C4-2B (cell line): ENCODE data around the gene MPP2.
"Not testable (repeated sequence)": the region's sequence is repeated elsewhere in the genome, so short reads cannot be mapped to it uniquely, and the experiment has no call there.

Experiments
- H3K27ac ChIP-seq: fragments of 450-650 bp; 2 replicates; pipeline ENCODE4 v1.5.1; 2017
- ZFX ChIP-seq: fragments of 450-650 bp; IDR thresholded peaks from 2 replicates; pipeline ENCODE4 v1.6.1; 2017
- TF ChIP-seq, protein P1 (sequence below): fragments of 450-650 bp; conservative IDR thresholded peaks from 2 replicates; pipeline ENCODE4 v1.5.1; 2017; ENCODE audit warnings: mild to moderate bottlenecking

Gene MPP2

DNA sequence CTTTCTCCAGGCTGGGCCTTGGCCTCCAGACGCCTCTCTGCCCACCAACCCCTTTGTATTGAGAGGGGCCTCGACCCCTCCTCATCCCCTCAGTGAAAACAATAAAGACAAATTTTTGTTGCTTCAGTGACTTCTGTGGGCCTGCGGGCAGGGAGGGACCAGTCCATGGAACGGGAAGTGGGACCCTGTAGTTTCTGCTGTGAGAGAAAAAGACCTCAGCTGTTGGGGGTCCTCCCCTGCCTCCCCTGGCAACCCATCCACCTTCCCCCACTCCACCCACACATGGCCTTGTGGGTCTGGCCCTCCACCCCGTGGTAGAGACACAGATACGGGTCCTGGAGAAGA lies 31.5 kb upstream of the MPP2 start:
- peak overlapping the region; percentile 59; the same call in 1 of the 2 replicates for H3K27ac ChIP-seq
- no peak for TF ChIP-seq ZFX

DNA sequence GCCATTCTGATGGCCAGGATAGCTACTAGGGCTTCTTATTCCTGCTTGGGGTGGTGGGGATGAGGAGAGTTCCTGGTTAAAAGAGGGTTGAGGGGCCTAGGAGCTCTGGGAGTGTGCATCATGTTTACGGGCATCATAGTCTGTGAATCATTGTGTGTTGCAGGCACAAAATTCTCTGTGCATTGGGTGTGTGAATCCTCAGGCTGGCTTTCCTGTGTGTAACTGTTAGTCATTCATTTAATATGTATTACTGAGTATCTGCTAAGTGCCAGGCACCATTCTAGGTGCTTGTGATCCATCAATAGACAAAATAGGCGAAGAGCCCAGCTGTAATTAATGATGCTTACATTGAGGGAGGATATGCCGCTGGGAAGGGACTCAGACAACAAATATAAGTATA lies 29.1 kb upstream of the MPP2 start:
- TF ChIP-seq ZFX, result no peak
- TF ChIP-seq, protein P1, sequence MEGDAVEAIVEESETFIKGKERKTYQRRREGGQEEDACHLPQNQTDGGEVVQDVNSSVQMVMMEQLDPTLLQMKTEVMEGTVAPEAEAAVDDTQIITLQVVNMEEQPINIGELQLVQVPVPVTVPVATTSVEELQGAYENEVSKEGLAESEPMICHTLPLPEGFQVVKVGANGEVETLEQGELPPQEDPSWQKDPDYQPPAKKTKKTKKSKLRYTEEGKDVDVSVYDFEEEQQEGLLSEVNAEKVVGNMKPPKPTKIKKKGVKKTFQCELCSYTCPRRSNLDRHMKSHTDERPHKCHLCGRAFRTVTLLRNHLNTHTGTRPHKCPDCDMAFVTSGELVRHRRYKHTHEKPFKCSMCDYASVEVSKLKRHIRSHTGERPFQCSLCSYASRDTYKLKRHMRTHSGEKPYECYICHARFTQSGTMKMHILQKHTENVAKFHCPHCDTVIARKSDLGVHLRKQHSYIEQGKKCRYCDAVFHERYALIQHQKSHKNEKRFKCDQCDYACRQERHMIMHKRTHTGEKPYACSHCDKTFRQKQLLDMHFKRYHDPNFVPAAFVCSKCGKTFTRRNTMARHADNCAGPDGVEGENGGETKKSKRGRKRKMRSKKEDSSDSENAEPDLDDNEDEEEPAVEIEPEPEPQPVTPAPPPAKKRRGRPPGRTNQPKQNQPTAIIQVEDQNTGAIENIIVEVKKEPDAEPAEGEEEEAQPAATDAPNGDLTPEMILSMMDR, result no peak

DNA sequence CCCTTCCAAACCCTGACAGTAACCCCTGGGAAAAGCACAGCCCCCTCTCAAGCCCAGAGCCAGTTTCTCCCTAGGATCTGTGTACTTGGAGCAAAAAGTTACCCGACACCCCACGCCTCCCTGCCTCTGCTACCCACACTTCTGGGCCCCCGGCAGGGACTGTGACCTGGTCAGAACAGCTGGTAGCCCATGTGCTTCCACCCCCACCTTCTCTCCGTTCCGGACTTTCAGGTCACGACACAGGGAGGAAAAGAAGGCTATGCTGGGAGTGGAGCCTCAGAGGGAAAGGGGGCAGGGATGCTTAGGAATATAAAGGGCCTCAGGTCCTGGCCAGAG lies 28.6 kb upstream of the MPP2 start:
- TF ChIP-seq ZFX, result no peak
- TF ChIP-seq, protein P1, result no peak
- no peak overlapping the region for H3K27ac ChIP-seq

More for the DNA sequence above, 29.1 kb upstream of the MPP2 start:
- H3K27ac ChIP-seq, result no peak overlapping the region

DNA sequence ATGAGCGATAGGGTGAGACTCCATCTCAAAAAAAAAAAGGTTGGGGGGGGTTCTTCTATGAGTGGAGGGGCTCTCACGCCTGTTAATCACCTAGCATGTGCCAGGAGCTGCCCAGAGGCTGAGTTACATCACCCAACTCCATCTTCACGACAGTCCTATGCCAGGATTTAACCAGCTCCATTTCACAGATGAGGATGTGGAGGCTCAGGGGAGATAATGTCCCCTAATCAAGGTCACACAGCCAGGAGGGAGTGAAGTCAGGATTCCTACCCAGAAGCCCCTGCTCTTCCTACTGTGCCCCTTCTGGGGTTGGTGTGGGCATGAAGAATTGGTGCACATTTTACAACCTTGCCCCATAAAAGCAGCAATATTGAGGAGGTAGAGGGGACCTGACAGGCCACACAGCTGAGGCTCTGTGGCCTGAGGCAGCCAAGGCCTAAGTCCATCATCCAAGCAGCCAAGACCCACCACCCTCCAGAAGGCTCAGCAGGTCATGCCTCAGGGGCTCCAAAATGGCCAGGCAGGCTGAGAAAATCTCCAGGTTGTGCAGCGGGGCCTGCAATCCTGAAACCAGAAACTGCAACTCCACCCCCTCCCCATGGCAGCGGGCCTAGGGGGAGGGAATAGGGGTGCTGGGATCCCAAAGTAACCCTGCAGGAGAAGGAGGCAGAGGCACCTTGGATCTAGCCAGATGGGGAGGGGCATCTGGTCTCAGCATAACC lies 28.0 kb upstream of the MPP2 start:
- H3K27ac ChIP-seq, result no peak overlapping the region
- TF ChIP-seq ZFX, result no peak
- TF ChIP-seq, protein P1, result no peak

DNA sequence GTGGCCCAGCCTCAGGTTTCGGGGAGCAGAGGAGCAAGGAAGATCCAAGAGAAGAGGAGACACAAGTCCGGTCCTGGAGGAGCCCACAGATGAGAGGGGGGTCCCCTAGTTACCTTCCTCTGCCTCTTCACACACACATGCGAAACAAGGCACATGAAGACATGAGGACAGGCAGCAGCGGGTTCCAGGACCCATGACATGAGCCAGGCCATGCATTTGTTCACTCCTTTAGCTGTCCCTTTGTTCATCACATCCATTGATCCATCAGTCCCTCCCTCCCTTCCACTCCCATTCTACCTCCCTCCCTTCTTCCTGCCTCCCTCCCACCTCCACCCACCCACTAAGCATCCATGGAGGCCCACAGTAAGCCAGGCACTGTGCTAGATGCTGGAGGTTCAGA lies 25.6 kb upstream of the MPP2 start:
- no peak overlapping the region for H3K27ac ChIP-seq
- TF ChIP-seq, protein P1, result no peak
- TF ChIP-seq ZFX, result no peak

DNA sequence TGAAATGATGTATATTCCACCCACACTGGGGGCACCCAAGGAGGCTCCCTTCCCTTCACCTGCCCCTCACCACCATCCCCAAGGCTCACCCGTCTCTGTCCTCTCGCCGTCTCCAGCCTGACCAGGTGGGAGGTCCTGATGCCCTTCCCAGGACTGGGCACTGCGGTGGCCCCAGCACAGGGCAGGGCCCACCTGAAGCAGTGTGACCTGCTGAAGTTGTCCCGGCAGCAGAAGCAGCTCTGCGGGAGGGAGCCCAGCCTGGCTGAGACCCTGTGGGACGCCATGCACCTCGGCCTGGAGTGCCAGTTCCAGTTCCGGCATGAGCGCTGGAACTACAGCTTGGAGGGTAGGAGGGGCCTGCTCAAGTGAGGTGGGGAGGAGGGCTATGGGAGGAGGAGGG lies 25.0 kb upstream of the MPP2 start:
- no peak overlapping the region for H3K27ac ChIP-seq
- TF ChIP-seq, protein P1, result no peak
- no peak for TF ChIP-seq ZFX

DNA sequence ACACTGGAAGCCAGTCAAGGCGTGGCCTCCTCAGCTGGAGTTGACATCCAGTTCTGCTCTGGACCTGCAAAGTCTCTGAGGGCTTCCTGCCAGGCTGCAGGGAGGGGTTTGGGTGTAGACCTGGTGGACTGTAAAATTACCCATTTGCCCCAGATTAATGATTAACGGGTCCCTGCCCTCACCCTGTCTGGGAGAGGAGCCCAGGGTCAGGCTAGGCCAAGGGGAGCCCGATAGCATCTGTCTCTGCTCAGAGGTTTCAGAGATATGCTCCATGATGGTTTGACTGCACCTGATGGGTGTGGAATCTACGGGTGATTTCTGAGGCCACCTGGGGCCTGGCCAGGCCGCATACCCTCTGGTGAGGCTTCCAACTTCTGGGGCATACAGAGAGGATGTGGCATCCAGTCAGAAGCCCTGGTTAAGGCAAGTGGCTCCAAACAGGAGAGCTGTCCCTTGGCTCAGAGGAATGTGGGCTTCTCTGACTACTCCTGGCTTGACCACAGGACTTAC lies 23.8 kb upstream of the MPP2 start:
- no peak overlapping the region for H3K27ac ChIP-seq
- TF ChIP-seq ZFX, result no peak
- TF ChIP-seq, protein P1, result no peak

DNA sequence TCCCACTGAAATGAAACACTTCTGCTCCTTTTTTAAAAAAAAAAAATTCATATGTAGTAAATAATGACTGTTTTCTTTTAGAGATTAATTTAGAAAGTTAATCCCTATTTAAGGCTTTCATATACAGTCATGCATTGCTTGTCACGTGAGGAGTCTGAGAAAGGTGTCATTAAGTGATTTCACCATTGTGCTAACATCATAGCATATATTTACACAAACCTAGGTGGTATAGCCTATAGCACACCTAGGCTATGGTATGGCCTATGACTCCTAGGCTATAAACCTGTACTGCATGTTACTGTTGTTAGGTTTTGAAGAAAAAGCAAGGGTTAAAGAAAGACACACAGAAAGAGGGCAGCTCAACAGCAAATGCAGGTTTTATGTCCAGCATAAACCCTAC lies 21.3 kb upstream of the MPP2 start:
- no peak for TF ChIP-seq ZFX
- TF ChIP-seq, protein P1, result no peak
- no peak overlapping the region for H3K27ac ChIP-seq

DNA sequence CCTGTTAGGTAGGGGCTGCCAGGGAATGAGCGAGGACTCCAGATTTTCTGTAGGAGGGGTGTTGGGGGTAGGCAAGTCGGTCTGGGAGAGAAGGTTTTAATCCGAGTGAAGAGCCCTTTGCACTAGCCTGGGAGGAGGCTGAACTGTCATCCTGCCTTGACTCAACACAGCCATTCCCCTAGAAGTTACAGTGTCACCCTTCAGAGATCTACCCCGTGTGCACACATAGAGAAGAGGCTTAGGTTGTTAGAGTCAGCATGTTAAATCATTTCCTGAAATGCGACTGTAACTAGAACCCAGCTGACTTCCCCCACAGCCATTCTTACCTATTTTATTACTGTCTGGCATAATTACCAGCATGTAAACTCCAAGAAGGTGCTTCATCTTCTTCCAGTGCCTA lies 20.6 kb upstream of the MPP2 start:
- H3K27ac ChIP-seq, result not testable (repeated sequence)
